Transverse colon (tissue), 4 donors: Measurements from ENCODE around the gene SFXN5.

Source experiments
- CTCF ChIP-seq, 5 experiments: fragments of 200-600 bp in 3 of 5; fragments of 450-650 bp in 2 of 5; sonication (generic) in 3 of 5; IDR thresholded peaks; 1 replicate in 2 of 5; 2 replicates in 3 of 5; pipeline ENCODE4 v1.5.1; 2016 to 2017; ENCODE audit warnings: antibody characterized with exemption in 5 of 5, inconsistent platforms in 3 of 5, mild to moderate bottlenecking in 2 of 5, moderate library complexity in 1 of 5
- EP300 ChIP-seq: sonication (generic); formaldehyde crosslinking; IDR thresholded peaks from one replicate; pipeline ENCODE4 v1.6.1; 2017; ENCODE audit warnings: antibody characterized with exemption, low read depth
- POLR2A ChIP-seq: fragments of 450-650 bp; IDR thresholded peaks from one replicate; pipeline ENCODE4 v1.6.1; 2016; ENCODE audit warnings: antibody characterized with exemption, mild to moderate bottlenecking, moderate library complexity
- POLR2AphosphoS5 ChIP-seq, 3 donors: sonication (generic); formaldehyde crosslinking; IDR thresholded peaks; one replicate each; pipeline ENCODE4 v1.6.1; 2016; ENCODE audit warnings: antibody characterized with exemption in 3 of 3

DNA sequence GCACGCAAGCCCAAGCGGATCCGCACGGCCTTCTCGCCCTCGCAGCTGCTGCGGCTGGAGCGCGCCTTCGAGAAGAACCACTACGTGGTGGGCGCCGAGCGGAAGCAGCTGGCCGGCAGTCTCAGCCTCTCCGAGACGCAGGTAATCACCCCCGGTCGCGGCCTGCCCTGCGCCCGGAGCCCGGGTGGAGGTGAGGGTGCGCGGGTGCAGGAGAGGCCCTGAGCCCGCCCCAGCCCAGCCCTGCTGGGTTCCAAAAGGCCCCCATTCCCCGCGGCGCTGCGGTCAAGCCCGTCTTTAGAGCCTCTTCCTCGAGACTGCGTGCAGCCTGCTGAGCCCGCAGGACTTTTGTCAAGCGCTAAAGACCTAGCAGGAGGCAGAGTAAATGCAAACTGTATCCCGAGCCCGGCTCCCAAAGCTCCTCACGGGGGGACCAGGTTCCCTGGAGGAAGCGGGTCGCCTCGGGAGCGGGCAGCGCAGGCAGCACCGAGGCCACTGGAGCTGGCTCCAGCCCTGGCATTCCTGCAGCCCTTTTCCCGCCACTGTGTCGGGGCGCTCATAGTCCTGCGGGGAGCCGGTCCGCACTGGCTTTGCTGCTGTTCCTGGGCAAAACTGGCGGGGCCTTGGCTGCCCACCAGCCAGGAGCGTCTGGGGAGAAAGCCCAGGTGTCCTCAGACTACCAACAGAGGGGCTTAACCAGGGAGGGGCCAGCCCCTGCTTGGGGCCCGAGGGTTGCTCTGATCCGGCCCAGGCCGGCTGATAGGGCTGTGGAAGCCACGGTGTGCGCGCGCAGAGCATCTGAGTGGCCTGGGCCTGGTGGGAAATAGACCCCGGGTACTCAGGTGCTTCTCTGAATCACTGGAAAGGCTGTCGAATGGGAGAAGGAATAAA is 146.9 kb downstream of the SFXN5 start:
- TF ChIP-seq CTCF (IDR thresholded peaks at IDR 0.05), result no peak
- TF ChIP-seq POLR2A, result no peak
- TF ChIP-seq POLR2AphosphoS5 (IDR thresholded peaks at IDR 0.05), result no peak
- TF ChIP-seq EP300, result no peak
